Measurements from ENCODE around the gene CASD1. TPM values are rescaled to one million over a fixed set of nuclear protein-coding genes. Genes with fewer than 3 reads are reported as not detected.

The CASD1 gene
- 25.7 and 28.4 TPM in 2 replicates for total RNA-seq

DNA sequence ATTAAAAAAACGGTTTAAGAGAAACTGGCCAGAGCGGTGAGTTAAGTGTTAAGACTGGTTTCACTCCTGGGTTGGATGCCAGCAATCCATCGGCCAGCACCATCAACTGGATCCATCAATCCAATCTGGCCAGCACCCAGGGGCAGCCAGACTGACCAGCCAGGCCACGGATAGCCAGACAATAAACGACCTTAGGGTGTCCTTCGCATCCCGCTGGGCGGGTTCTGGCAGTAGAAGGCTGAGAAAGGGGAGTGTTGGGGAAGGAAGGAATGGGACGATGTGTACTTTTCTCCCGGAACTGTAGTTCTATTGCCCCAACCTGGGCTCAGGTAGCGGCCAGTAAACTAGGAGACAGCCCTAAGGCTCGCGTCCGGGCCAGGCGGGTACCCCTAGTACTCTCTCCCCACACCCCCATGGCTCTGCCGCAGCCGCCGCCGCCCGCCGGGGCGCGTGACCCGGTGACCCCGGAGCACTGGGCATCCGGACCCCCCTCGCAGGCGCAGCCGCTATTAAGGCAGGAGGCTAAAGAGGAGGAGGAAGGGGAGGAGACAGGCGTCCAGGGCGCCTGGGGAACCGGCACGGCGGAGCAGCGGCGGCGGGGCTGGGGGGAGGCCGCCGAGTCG lies at the start of gene CASD1:
CASD1 (plus strand) TSS at position 546 of the 623 bp plus-strand sequence. CDS start 276 bp downstream, outside the sequence.
- H3K4me3 Mint-ChIP-seq, result peak within 1 kb of the TSS; percentile 87
- H3K36me3 Mint-ChIP-seq (ENCODE audit: low read depth), result peaks cover 11% of the 10 kb centered on the region
- intact Hi-C loops (cut with micrococcal nuclease), result loop anchor here (1.0 kb wide), 2 partner anchors 111 to 149 kb away; no protein-coding TSS in a partner anchor
- H3K27me3 Mint-ChIP-seq, result no peaks in the 10 kb centered on the region
- H3K4me1 Mint-ChIP-seq, result peaks cover 43% of the 10 kb centered on the region
- peak; percentile 80 for ATAC-seq (ENCODE audit: low read depth)
- ChIA-PET POLR2A (interaction anchor here (1.0 kb wide), 1 partner anchor 149 kb away, joined by 8 read pairs; no protein-coding TSS in a partner anchor), CTCF (no interaction called here)
- TF ChIP-seq, protein P1, sequence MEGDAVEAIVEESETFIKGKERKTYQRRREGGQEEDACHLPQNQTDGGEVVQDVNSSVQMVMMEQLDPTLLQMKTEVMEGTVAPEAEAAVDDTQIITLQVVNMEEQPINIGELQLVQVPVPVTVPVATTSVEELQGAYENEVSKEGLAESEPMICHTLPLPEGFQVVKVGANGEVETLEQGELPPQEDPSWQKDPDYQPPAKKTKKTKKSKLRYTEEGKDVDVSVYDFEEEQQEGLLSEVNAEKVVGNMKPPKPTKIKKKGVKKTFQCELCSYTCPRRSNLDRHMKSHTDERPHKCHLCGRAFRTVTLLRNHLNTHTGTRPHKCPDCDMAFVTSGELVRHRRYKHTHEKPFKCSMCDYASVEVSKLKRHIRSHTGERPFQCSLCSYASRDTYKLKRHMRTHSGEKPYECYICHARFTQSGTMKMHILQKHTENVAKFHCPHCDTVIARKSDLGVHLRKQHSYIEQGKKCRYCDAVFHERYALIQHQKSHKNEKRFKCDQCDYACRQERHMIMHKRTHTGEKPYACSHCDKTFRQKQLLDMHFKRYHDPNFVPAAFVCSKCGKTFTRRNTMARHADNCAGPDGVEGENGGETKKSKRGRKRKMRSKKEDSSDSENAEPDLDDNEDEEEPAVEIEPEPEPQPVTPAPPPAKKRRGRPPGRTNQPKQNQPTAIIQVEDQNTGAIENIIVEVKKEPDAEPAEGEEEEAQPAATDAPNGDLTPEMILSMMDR (IDR thresholded peaks at IDR 0.05), result no peak
- H3K9me3 Mint-ChIP-seq, result no peaks in the 10 kb centered on the region
- peak; percentile 69 for DNase-seq
- peak within 1 kb of the TSS; percentile 88 for H3K27ac Mint-ChIP-seq

DNA sequence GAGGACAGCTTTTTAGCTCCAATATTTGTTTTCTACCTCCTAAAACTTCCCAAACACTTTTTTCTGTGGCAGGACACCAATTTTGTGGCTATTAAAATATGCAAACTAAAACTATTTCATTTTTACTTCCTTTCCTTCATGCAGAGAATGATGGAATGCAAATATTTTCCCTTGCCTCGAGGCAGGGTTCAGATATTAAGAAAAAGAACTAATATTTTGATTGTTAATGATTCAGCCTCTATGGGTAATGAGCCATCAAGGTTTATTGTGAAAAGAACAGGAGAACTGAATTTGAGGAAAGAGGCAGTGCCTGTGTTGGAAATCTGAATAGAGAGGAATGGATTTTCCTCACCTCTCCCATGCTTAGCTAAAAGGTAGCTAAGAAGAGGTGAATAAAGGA lies 43.1 kb upstream of the CASD1 start:
- DNase-seq, result no peak
- Mint-ChIP-seq H3K4me1 (no peaks in the 10 kb centered on the region), H3K9me3 (peaks cover 7% of the 10 kb centered on the region), H3K4me3 (no peak overlapping the region), H3K27ac (no peak overlapping the region), H3K27me3 (peaks cover 10% of the 10 kb centered on the region), H3K36me3 (ENCODE audit: low read depth) (no peaks in the 10 kb centered on the region)
- POLR2A ChIA-PET, result no interaction called here
- no peak for ATAC-seq (ENCODE audit: low read depth)
- CTCF ChIA-PET, result no interaction called here
- TF ChIP-seq, protein P1 (IDR thresholded peaks at IDR 0.05), result no peak
- intact Hi-C loops (cut with micrococcal nuclease), result no loop called here

DNA sequence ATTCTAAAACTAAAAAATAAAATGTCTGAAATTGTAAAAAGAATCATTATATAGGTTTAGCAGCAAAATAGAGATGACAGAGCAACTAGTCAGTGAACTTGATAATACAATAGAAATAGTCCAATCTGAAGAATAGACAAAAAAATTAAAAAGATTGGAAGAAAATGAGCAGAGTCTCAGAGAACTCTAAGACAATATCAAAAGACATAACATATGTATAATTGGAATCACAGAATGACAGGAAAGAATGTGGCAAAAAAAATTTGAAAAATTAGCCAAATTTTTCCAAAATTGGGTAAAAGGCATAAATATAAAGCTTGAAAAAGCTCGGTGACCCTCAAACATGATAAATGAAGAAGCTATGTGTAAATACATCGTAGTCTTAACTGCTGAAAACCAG lies 38.0 kb upstream of the CASD1 start:
- Mint-ChIP-seq H3K27ac (no peak overlapping the region), H3K27me3 (peaks cover 20% of the 10 kb centered on the region), H3K36me3 (ENCODE audit: low read depth) (no peaks in the 10 kb centered on the region), H3K9me3 (peaks cover 8% of the 10 kb centered on the region), H3K4me1 (no peaks in the 10 kb centered on the region), H3K4me3 (no peak overlapping the region)
- ChIA-PET CTCF (no interaction called here), POLR2A (no interaction called here)
- ATAC-seq (ENCODE audit: low read depth), result no peak
- intact Hi-C loops (cut with micrococcal nuclease), result no loop called here
- TF ChIP-seq, protein P1 (IDR thresholded peaks at IDR 0.05), result no peak
- DNase-seq, result no peak

DNA sequence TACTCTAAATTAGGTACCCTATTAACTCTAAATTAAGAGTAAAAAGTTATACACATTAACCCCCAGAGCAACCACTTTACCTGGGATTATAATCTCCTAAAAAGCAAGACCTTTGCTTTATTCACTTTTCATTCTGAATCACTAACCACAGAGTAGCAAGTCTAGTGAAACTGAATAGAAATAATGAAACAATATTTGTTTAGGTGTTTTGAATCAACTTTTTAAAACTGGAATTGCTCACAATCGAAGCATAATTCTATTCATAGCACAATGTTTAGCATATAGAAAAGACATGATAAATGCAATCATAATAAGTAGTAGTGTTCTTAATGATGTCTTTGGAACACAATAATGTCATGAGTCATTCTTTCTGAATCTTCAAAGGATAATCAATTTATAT lies 37.0 kb upstream of the CASD1 start:
- ChIA-PET POLR2A (no interaction called here), CTCF (interaction anchor here (1.0 kb wide), 1 partner anchor 23 kb away, joined by 3 read pairs; no protein-coding TSS in a partner anchor)
- Mint-ChIP-seq H3K27ac (no peak overlapping the region), H3K9me3 (peaks cover 8% of the 10 kb centered on the region), H3K27me3 (peaks cover 16% of the 10 kb centered on the region), H3K36me3 (ENCODE audit: low read depth) (no peaks in the 10 kb centered on the region), H3K4me1 (no peaks in the 10 kb centered on the region), H3K4me3 (no peak overlapping the region)
- intact Hi-C loops (cut with micrococcal nuclease), result no loop called here
- TF ChIP-seq, protein P1 (IDR thresholded peaks at IDR 0.05), result no peak
- DNase-seq, result no peak
- ATAC-seq (ENCODE audit: low read depth), result no peak

DNA sequence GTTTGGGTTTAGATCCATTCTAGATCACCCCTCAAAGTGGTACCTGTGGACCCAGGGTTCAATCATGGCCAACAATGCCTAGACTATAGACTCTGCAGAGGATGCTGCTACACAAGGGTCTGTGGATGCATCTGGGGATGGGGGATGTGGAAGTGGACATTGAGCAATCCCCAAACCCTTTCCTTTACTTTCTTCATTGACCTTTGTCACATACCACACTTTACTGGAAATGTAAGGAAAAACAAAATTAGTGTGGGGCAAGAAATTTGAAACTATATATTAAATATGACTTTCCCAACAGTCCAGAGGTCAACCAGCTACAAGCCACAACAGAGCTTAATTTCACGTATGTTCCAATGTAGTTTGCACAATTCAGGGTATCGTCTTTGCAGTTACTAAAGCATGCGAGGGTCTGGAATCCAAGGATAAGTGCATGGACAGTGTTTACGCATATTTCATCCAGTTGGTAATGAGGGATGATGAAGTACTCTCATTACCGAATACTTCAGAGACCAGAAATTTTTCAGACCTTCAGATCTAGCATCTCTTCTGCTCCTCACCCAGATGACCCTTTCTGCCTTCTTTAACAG lies 33.3 kb upstream of the CASD1 start:
- no peaks in the 10 kb centered on the region for H3K4me1 Mint-ChIP-seq
- H3K36me3 Mint-ChIP-seq (ENCODE audit: low read depth), result no peaks in the 10 kb centered on the region
- ChIA-PET CTCF (no interaction called here), POLR2A (no interaction called here)
- peaks cover 10% of the 10 kb centered on the region for H3K27me3 Mint-ChIP-seq
- ATAC-seq (ENCODE audit: low read depth) (no peak), DNase-seq (no peak)
- intact Hi-C loops (cut with micrococcal nuclease), result no loop called here
- no peak overlapping the region for H3K4me3 Mint-ChIP-seq
- peaks cover 4% of the 10 kb centered on the region for H3K9me3 Mint-ChIP-seq
- no peak overlapping the region for H3K27ac Mint-ChIP-seq
- TF ChIP-seq, protein P1 (IDR thresholded peaks at IDR 0.05), result no peak
